Uterus (tissue), 2 donors: Measurements from ENCODE around the gene PTPRN2.

ENCODE experiments used
- CTCF ChIP-seq, 4 experiments: fragments of 200-600 bp in 2 of 4; fragments of 450-650 bp in 2 of 4; sonication (generic) in 2 of 4; IDR thresholded peaks; one replicate each; pipeline ENCODE4 v1.5.1; 2016 to 2019; ENCODE audit warnings: antibody characterized with exemption in 4 of 4, mild to moderate bottlenecking in 2 of 4, moderate library complexity in 1 of 4
- POLR2A ChIP-seq, 2 donors: fragments of 450-650 bp; IDR thresholded peaks; one replicate each; pipeline ENCODE4 v1.6.1; 2016; ENCODE audit warnings: antibody characterized with exemption in 2 of 2, mild to moderate bottlenecking in 1 of 2, moderate library complexity in 1 of 2

GRCh38 chr7:158076215-158076614, 511.4 kb downstream of the PTPRN2 start:
- TF ChIP-seq POLR2A (IDR thresholded peaks at IDR 0.05) (no peak), CTCF (IDR thresholded peaks at IDR 0.05) (no peak)
